Adipose tissue (tissue), 3 donors: ENCODE results near the gene LMF1. TPM values are rescaled to one million over a fixed set of nuclear protein-coding genes. Genes with fewer than 3 reads are reported as not detected.
"Not testable (repeated sequence)": the region's sequence is repeated elsewhere in the genome, so short reads cannot be mapped to it uniquely, and the experiment has no call there.

Experiments used
- H3K27ac ChIP-seq: one replicate; pipeline ENCODE4 v1.5.1; 2013; ENCODE audit warnings: low read depth, low read length
- WGBS, 3 donors: extraction: QIAGEN DNeasy Blood & Tissue Kit; methylation state at CpG; one replicate each; pipeline ENCODE4 v1.1.7; 2013; 5-methylcytosine and 5-hydroxymethylcytosine counted together
- polyA plus RNA-seq, 3 donors: library from polyadenylated mRNA; stranded (reverse); fragments of 200-250 nt; gene quantifications; one replicate each; pipeline ENCODE4 v1.2.3, GENCODE V29; 2013
- donor health status: healthy with polysubstance abuse.
- donor health status: Bipolar disorder and iron deficiency.
- donor health status: healthy.

Gene LMF1
- polyA plus RNA-seq, 3 donors, result 8.7 to 13.0 (median 12.3) TPM

GRCh38 chr16:964356-965035 lies 6.3 kb downstream of the LMF1 start:
- no peak overlapping the region for H3K27ac ChIP-seq
- 74 to 92% (median 85%) methylated on average over 27 of the region's 27 CpGs for WGBS, 3 donors

DNA sequence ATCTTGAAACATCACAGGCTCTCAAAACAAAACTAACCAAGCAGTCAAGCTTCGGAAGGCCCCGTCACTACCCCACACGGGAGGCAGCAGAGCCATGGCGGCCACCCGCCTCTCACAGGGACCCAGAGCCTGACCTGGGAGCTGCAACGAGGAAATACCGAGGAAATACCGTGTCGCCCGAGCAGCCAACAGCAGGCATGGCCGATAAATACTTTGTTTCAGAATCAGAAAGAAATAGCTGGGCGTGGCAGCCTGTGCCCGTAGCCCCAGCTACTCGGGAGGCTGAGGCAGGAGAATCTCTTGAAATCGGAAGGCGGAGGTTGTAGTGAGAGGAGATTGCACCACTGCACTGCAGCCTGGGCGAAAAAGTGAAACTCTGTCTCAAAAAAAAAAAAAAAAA lies 6.9 kb downstream of the LMF1 start:
- H3K27ac ChIP-seq, result no peak overlapping the region
- 58 to 77% (median 74%) methylated on average over 17 of the region's 17 CpGs for WGBS, 3 donors

DNA sequence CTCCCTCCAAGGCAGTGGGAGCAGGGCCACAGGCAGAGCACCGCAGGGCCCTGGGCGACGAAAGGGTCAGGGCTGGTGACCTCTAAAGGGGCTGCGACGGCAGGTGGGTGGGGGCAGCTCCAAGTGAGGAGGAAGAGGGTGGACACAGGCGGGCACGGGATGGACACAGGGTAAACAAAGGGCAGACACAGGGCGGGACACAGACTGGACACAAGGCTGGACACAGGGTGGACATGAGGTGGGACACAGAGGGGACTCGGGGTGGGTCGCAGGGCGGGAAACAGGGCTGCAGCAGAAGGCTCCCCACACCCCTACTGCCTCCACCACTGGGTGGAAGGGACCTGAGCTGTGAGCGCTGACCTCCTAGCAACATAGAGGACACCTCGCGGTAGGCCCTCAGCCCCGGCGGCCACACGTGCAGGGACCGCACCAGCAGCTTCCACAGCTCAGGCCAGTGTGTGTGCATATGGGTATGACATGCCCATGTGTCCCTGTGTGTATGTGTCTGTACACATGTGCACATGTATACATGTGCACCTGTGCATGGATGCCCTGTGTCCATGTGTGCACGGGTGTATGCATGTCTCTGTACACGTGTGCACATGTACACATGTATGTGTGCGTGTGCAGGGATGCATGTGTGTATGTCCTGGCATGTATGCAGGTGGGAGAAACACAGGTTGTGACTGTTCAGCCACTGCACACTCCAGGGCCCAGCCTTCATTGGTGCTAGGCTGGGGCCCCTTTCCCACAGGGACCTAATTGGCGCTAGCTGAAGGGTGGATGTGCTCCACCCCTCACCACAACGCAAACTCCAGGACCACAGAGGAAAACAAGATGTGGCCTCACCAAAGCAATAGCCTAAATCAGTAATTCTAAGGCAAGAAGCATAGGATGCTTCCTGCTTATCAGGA lies 7.6 kb downstream of the LMF1 start:
- H3K27ac ChIP-seq, result no peak overlapping the region
- 84 to 88% (median 85%) methylated on average over 21 to 23 of the region's 23 CpGs for WGBS, 3 donors

GRCh38 chr16:962366-962765 lies 8.4 kb downstream of the LMF1 start:
- no peak overlapping the region for H3K27ac ChIP-seq
- 73 to 92% (median 84%) methylated on average over 22 of the region's 22 CpGs for WGBS, 3 donors

GRCh38 chr16:959232-960040 lies 11.3 kb downstream of the LMF1 start:
- H3K27ac ChIP-seq, result no peak overlapping the region
- WGBS, 3 donors, result 81 to 89% (median 87%) methylated on average over 24 of the region's 24 CpGs

DNA sequence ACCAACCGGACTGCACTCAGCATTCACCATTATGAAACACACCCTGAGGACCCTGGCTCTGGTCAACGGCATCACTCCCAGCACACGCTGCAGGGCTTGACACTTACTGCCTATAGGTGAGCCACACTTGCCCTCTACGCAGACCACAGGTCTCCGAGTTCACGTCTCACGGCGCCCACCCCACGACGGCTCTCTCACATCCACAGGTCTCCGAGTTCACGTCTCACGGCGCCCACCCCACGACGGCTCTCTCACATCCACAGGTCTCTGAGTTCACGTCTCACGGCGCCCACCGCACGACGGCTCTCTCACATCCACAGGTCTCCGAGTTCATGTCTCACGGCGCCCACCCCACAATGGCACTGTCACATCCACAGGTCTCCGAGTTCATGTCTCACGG lies 15.0 kb downstream of the LMF1 start:
- 94 to 97% (median 94%) methylated on average over 17 to 27 of the region's 27 CpGs for WGBS, 3 donors

GRCh38 chr16:953818-954217 lies 17.0 kb downstream of the LMF1 start:
- H3K27ac ChIP-seq, result not testable (repeated sequence)
- WGBS, 3 donors, result 76 to 91% (median 87%) methylated on average over 4 to 6 of the region's 7 CpGs

More for the DNA sequence above, 15.0 kb downstream of the LMF1 start:
- H3K27ac ChIP-seq, result not testable (repeated sequence)

DNA sequence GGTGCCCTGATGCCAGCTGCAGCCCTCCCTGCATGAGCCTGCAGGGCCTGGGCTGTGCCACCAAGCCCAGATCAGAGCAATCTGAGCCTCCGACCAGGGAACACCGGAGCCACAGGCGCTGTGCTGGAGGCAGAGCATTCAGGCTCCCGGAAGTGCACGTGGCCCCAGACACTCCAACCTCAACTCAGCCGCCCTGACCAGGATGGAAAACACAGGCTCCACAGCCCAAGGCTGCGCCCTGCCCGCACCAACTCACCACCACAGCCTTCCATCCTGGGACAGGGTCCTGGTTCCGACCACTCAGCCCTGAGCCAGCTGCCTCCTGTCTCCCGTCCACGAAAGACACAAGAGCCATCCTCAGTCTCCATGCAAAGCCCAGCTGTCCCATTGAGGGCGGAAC lies 18.5 kb downstream of the LMF1 start:
- WGBS, 3 donors, result 88 to 95% (median 91%) methylated on average over 12 of the region's 12 CpGs
- H3K27ac ChIP-seq, result no peak overlapping the region

- no peak overlapping the region for H3K27ac ChIP-seq
- WGBS, 3 donors, result 84 to 89% (median 86%) methylated on average over 22 of the region's 22 CpGs
Observed at GRCh38 chr16:951660-952301, 19.0 kb downstream of the LMF1 start.

DNA sequence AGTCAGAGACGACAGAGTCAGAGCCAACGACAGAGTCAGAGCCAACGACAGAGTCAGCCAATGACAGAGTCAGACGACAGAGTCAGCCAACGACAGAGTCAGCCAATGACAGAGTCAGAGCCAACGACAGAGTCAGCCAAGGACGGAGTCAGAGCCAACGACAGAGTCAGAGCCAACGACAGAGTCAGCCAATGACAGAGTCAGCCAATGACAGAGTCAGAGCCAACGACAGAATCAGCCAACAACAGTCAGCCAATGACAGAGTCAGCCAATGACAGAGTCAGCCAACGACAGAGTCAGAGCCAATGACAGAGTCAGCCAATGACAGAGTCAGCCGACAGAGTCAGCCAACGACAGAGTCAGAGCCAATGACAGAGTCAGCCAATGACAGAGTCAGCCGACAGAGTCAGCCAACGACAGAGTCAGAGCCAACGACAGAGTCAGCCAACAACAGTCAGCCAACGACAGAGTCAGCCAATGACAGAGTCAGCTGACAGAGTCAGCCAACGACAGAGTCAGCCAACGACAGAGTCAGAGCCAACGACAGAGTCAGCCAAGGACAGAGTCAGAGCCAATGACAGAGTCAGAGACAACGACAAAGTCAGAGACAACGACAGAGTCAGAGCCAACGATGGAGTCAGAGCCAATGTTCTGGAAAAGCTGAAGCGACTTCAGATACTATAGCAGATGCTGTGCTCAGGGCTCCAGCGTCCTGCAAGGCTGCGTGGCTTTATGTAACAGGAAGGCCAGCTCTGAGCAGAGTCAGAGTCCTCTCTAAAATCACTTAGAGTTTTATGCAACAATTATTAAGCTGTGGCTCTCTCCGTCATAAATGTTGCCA lies 19.8 kb downstream of the LMF1 start:
- not testable (repeated sequence) for H3K27ac ChIP-seq
- WGBS, 3 donors, result 64 to 72% (median 71%) methylated on average over 19 to 27 of the region's 27 CpGs

GRCh38 chr16:948767-949166 lies 22.0 kb downstream of the LMF1 start:
- WGBS, 3 donors, result 76 to 88% (median 80%) methylated on average over 13 to 18 of the region's 18 CpGs
- not testable (repeated sequence) for H3K27ac ChIP-seq

DNA sequence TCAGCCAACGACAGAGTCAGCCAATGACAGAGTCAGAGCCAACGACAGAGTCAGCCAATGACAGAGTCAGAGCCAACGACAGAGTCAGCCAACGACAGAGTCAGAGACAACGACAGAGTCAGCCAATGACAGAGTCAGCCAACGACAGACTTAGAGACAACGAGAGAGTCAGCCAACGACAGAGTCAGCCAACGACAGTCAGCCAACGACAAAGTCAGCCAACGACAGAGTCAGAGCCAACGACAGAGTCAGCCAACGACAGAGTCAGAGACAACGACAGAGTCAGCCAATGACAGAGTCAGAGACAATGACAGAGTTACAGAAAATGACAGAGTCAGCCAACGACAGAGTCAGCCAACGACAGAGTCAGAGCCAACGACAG lies 22.9 kb downstream of the LMF1 start:
- not testable (repeated sequence) for H3K27ac ChIP-seq
- WGBS, 3 donors, result 69 to 83% (median 72%) methylated on average over 17 of the region's 17 CpGs

GRCh38 chr16:947255-947921 lies 23.4 kb downstream of the LMF1 start:
- H3K27ac ChIP-seq, result no peak overlapping the region
- 72 to 82% (median 77%) methylated on average over 21 of the region's 21 CpGs for WGBS, 3 donors

- H3K27ac ChIP-seq, result no peak overlapping the region
- WGBS, 3 donors, result 97 to 98% (median 98%) methylated on average over 8 of the region's 8 CpGs
Observed at GRCh38 chr16:946048-946395, 24.8 kb downstream of the LMF1 start.

- 64 to 78% (median 72%) methylated on average over 10 of the region's 10 CpGs for WGBS, 3 donors
- H3K27ac ChIP-seq, result no peak overlapping the region
Observed at GRCh38 chr16:945271-946047, 25.3 kb downstream of the LMF1 start.

GRCh38 chr16:943971-944370 lies 26.8 kb downstream of the LMF1 start:
- WGBS, 3 donors, result 98 to 99% (median 98%) methylated on average over 5 of the region's 5 CpGs
- H3K27ac ChIP-seq, result no peak overlapping the region
